Testis (tissue), 2 donors: ENCODE measurements around the gene C19orf53.

Source experiments
- CTCF ChIP-seq, 3 experiments: fragments of 450-650 bp in 2 of 3; fragments of 200-600 bp in 1 of 3; sonication (generic) in 1 of 3; IDR thresholded peaks; one replicate each; pipeline ENCODE4 v1.5.1; 2016 to 2019; ENCODE audit warnings: antibody characterized with exemption in 3 of 3, mild to moderate bottlenecking in 2 of 3, moderate library complexity in 1 of 3
- POLR2A ChIP-seq: fragments of 450-650 bp; IDR thresholded peaks from one replicate; pipeline ENCODE4 v1.6.1; 2017; ENCODE audit warnings: antibody characterized with exemption, mild to moderate bottlenecking, moderate library complexity

GRCh38 chr19:13774217-13775191, at the start of gene C19orf53:
- no peak for TF ChIP-seq CTCF (IDR thresholded peaks at IDR 0.05)
- peak; percentile 81 for TF ChIP-seq POLR2A
